NK-92 (cell line): ENCODE measurements around the gene LIN52.

Source experiments
- DNase-seq: peaks from one replicate; lab custom pipeline; 2025; ENCODE audit not compliant: unreplicated experiment; lab: John Stamatoyannopoulos, UW

The LIN52 gene

DNA sequence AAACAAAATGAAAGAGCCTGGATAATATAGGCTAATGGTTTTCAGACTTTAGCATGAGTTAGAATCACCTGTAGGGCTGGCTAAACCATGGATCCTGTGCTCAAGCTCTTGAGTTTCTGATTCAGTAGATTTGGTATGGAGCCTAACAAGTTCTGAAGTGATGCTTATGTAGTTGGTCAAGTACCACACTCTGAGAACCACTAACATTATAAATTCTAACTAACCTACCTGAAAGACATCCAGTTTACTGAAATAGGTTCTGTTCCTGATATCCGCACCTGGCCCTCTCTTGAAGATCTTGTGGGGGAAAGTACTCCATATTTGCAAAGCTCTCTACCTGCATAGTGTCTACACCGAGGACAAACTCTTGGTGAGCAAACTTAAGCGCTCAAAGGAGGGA lies 95.1 kb downstream of the LIN52 start:
- DNase-seq = no peak

DNA sequence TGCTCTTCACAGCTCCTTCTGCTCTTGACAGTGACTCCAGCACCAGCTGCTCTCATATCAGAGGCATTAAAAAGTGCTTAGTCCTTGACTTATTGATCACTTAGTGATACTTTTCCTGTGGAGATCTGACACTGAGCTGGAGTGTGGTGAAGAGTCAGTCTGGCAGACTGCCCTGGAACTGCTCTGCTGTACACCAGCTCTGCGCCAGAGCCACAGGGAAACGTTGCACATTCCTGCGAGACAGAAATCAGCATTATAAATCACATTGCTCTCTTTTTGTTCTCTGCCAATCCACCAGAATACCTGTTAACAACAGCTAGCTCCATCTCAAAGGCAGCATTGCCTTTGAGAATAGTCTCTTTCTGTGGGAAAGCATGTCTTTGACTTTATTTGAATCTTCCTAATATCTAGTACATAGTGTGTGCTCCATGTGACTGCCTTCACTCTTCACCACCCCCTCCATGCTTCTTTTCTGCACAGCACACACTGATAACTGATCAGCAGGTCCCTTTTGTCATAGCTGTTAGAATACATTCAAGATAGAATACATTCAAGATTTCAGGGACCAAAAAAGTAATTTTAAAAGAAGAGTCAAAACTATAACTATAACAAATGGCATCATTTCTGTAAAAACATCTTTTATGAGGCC lies 106.3 kb downstream of the LIN52 start:
- no peak for DNase-seq

- DNase-seq = no peak
These were observed 109.9 kb downstream of the LIN52 start for GRCh38 chr14:74194506-74195274.

GRCh38 chr14:74195623-74196022 lies 110.9 kb downstream of the LIN52 start:
- no peak for DNase-seq

DNA sequence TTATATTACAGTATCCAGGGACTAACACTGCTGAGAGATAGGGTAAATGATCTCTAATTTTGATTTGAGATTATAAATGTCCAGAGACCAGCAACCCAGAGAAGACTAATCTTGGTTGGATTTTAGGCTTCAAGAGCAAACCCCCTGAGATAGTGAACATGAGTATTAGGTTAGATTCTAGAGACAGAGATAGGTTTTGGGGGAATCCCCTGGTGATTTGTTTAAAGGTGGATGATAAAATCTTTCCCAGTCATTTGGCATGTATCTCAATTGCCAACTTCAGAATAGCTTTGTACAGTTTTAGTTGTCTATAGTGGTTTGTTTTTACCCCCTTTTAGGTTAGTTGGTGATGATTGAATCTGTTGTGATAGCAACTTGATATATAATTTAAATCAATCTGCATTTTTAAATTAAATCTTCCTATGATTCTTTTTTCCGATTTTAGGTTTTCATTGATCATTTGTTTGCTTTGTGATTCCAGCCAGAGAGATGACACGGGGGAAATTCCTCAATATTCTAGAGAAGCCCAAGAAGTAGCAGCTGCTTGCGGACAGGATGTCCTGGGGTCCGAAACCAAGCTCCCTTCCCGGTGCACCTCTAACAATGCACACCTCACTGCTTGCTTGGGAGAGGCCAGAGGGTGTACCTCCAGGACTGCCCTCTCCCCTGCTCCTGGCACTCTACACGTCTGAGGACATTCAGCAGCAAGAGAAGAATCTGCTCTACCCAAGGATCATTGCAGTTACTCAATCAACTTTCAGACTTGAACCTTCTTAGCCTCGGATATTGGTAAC lies 113.9 kb downstream of the LIN52 start:
- DNase-seq = no peak

DNA sequence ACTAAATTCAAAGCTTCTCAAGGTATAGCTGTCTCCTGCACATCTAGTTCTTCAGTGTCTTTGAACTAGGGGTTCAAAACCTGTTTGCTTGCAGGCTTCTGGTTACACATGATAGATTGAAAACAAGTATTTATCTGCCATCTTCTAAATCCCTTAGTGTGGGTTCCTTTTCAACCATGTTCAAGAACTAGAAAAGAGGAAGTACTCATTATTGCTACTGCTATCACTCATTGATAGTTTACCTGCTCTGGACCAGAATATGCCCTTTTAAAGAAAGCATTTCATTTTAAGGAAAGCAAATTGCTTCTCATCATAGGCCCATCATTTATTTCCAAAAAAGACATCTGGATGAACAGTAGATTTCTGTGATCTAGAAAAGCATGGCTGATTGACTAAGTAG lies 117.4 kb downstream of the LIN52 start:
- no peak for DNase-seq

GRCh38 chr14:74203639-74204038 lies 118.9 kb downstream of the LIN52 start:
- DNase-seq = no peak

DNA sequence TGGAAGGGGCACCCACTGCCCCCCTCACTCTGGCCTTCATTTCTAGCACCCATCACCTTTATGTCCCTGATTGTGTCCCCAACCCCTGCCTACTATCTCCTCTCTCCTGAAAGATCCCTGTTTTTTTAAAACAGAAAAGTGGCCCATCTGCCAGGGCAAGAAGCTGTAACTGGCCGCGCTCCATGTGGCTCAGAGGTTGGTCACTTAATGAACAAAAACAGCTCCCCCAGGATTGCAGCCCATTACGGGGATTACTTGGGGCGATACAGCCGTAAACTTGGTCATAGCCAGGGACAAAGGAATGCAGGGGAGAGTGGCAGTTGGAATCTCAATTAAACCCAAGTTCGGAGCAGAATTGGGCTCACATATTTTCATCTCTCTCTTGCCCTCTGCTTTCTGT lies 119.7 kb downstream of the LIN52 start:
- no peak for DNase-seq

- DNase-seq = no peak
These were observed 121.1 kb downstream of the LIN52 start for GRCh38 chr14:74205882-74206281.

DNA sequence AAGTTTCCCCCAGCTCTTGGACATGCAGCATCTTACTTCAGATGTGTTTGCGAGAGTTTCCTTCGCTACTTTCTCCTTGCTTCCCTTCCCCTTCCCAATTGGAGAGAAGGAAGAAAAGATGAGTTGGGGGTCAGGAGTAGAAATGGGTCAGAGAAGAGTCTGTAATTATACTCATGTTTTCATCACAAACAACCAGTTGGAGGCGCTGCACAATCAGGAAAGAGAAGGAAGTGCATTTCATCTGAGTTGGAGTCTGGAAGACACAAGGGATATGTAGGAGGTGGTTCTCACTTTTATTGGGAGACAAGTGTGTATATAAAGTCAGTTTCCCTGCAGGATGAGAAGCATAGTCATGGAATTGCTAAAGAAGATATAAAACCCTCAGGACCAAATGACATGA lies 123.2 kb downstream of the LIN52 start:
- DNase-seq = no peak

GRCh38 chr14:74208642-74209041 lies 123.9 kb downstream of the LIN52 start:
- DNase-seq = no peak

GRCh38 chr14:74211945-74212580 lies 127.3 kb downstream of the LIN52 start:
- no peak for DNase-seq

DNA sequence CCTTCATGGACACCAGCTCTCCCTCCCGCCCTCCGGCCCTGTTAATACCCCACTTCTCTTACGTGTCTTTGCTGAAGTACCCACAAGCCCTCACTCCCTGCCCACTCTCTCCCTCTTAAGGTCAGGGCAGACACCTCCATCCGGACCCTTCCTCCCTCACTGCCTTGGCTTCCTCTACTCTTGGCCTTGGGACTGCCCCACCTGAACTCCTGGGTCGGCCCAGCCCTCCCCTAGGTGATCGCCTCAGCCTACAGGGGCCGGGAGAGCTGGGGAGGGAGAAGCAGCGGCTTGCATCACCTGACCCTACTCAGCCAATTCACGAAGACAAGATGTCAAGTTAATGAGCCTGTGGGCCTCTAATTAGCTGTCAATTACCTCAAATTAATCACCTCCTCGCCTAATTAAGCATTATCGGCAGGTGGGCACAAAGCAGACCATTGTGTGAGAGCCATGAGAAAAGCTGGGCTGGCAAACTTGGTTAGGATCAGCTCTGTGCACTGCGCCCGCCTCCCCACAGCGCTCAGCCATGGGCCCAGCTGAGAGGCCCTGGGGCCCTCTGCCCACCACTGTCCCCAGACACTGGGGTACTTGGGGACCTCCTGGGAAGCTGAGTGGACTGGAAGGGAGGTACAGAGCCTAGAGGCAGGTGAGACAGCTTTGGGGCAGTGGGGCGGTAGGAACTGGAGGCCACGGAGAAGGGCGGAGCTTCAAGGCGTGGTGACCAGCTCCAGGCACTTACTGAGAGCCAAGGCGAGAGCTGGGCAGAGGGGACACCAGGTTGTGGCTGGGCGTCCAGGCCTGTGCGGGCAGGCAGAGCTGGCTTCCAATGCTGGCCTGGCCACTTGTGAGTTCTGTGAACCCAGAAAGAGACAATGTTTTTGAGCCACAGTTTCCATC lies 129.4 kb downstream of the LIN52 start:
- DNase-seq = no peak

DNA sequence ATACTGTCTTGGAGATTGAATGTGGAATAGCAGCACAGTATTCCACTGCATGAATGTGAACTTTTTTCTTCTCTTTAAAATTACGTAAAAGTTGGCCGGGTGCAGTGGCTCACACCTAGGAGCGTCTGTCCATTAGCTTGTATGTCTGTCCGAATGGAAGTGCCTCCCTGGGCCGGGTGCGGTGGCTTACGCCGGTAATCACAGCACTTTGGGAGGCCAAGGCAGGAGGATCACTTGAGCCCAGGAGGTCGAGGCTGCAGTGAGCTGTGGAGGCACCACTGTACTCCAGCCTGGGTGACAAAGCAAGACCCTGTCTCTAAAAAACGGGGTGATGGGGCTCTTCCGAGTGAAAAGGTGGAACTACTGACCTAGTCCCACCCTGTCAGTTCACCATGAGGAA lies 131.9 kb downstream of the LIN52 start:
- DNase-seq = no peak

DNA sequence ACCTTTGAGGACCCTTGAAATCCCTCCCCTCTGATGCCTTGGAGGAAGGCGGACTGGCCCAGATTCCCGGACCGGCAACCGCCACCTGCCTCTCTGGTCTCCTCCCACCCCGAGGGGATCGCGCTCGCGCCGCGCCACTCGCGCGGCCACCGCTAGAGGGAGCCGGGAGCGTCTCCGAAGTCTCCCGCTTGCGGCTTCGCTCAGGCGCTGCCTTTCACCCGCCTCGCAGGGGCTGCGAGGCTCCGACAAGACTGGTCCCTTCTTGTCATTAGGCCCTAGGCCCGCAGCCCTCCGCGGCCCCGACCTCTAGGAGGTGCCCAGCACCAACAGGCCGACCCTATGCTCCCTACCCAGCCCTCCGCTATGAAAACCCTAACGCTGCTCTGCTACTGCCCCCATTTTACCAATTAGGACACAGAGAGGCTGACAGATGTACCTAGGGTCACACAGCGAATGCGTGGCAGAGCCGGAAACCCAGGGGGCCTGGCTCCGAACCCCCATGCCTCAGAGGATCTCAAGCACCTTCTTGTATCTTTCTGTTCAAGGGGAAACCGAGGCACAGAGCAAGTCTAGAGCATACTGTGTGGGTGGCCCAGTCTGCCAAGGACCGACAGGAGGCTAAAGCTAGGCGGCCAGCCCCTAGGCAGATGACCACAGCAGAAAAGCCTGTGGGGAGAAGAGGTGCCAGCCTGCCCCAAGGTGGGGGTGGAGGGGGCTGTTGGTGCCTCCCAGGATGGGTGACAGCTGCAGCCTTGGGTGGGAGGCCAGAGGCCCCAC lies 133.1 kb downstream of the LIN52 start:
- no peak for DNase-seq

DNA sequence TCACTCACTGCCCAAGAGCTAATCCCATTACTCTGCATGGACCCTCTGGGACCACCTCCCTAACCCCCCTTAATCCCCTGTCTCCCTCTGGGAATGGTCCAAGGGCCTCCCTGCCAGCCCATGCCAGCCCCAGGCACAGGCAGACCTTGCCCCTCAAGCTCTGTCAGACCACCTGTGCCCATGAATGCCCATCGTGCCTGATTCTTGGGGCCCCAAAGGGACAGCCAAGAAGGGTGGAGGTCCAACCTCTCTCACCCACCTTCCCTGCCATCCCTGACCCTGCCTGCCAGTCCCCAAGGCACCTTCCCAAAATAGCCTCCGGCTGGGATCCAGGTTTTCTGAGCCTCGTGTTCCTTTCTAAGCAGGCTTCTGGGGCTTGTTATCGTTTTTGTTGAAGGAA lies 133.7 kb downstream of the LIN52 start:
- no peak for DNase-seq

- DNase-seq = no peak
These were observed 134.8 kb downstream of the LIN52 start for GRCh38 chr14:74219277-74220205.

DNA sequence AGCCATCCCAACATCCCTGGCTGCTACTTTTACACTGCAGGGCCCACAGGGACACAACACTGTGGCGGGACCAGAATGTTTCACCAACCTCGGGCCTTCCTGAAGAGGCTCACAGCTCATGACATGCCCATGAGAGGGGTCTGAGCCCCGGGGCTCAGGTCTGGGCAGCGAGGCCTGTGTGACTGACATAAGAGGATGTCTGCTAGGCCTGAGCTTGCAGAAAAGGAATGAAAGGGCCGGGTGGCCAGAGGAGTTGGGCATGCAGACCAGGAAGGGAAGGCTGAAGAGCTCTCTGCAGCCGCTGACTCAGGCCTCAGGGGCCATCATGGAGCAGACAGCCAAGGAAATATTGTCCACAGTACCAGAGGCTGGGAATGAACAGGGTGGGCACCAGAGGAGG lies 136.2 kb downstream of the LIN52 start:
- DNase-seq = no peak

DNA sequence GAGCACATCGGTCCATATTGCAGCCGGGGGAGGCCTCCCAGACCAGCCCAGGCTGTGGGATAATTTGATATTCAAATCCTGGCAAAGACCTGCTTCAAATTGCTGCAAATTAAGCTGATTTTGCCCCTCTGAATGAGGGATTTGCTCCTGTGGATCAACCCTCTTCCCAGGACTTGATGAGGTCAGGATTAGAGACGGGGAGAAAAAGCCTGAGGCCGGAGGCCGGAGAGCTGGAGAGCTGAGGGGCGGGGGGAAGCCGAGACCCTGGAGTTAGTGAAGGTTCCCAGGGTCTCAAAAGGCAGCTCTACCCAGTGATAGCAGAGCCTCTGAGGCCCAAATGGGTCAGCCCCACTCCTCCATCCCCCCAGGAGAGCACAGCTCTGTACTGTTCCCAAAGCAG lies 137.0 kb downstream of the LIN52 start:
- no peak for DNase-seq
